ENCODE results near the gene APOC1. TPM values are rescaled to one million over a fixed set of nuclear protein-coding genes. Genes with fewer than 3 reads are reported as not detected.
"Not testable (repeated sequence)": the region's sequence is repeated elsewhere in the genome, so short reads cannot be mapped to it uniquely, and the experiment has no call there.

APOC1 gene
- total RNA-seq, 1 donor from 2014 or later, result 0.79 TPM

GRCh38 chr19:44879309-44880065 is 34.9 kb upstream of the APOC1 start:
- no peak for TF ChIP-seq CTCF (IDR thresholded peaks at IDR 0.05; ENCODE audit: insufficient read depth, low read length, severe bottlenecking)
- H3K4me3 ChIP-seq (ENCODE audit: low read depth, low read length), result no peak overlapping the region
- no peaks in the 10 kb centered on the region for H3K27me3 ChIP-seq (ENCODE audit: control insufficient read depth, insufficient read depth, low read length)
- DNase-seq (ENCODE audit: low read depth) (no peak), FAIRE-seq (no peak)
- peaks cover 6% of the 10 kb centered on the region for H3K36me3 ChIP-seq (ENCODE audit: control insufficient read depth, insufficient read depth, low read length)

GRCh38 chr19:44882063-44882462 is 32.3 kb upstream of the APOC1 start:
- Histone ChIP-seq H3K27me3 (ENCODE audit: control insufficient read depth, insufficient read depth, low read length) (no peaks in the 10 kb centered on the region), H3K4me3 (ENCODE audit: low read depth, low read length) (no peak overlapping the region), H3K36me3 (ENCODE audit: control insufficient read depth, insufficient read depth, low read length) (peaks cover 3% of the 10 kb centered on the region)
- DNase-seq (ENCODE audit: low read depth), result no peak
- FAIRE-seq, result no peak
- TF ChIP-seq CTCF (IDR thresholded peaks at IDR 0.05; ENCODE audit: insufficient read depth, low read length, severe bottlenecking), result no peak

- DNase-seq (ENCODE audit: low read depth); H3K36me3 ChIP-seq (ENCODE audit: control insufficient read depth, insufficient read depth, low read length); H3K27me3 ChIP-seq (ENCODE audit: control insufficient read depth, insufficient read depth, low read length); FAIRE-seq; H3K4me3 ChIP-seq (ENCODE audit: low read depth, low read length): not testable (repeated sequence)
Measured at GRCh38 chr19:44882619-44883397, 31.6 kb upstream of the APOC1 start.

GRCh38 chr19:44883922-44884321 is 30.5 kb upstream of the APOC1 start:
- no peak for FAIRE-seq
- peaks cover 3% of the 10 kb centered on the region for H3K36me3 ChIP-seq (ENCODE audit: control insufficient read depth, insufficient read depth, low read length)
- no peaks in the 10 kb centered on the region for H3K27me3 ChIP-seq (ENCODE audit: control insufficient read depth, insufficient read depth, low read length)
- H3K4me3 ChIP-seq (ENCODE audit: low read depth, low read length), result no peak overlapping the region
- TF ChIP-seq CTCF (IDR thresholded peaks at IDR 0.05; ENCODE audit: insufficient read depth, low read length, severe bottlenecking), result no peak
- DNase-seq (ENCODE audit: low read depth), result no peak

GRCh38 chr19:44884566-44884965 is 29.8 kb upstream of the APOC1 start:
- no peak for TF ChIP-seq CTCF (IDR thresholded peaks at IDR 0.05; ENCODE audit: insufficient read depth, low read length, severe bottlenecking)
- DNase-seq (ENCODE audit: low read depth) (no peak), FAIRE-seq (no peak)
- Histone ChIP-seq H3K36me3 (ENCODE audit: control insufficient read depth, insufficient read depth, low read length) (peaks cover 3% of the 10 kb centered on the region), H3K27me3 (ENCODE audit: control insufficient read depth, insufficient read depth, low read length) (no peaks in the 10 kb centered on the region), H3K4me3 (ENCODE audit: low read depth, low read length) (no peak overlapping the region)

GRCh38 chr19:44886141-44886540 is 28.3 kb upstream of the APOC1 start:
- no peak for TF ChIP-seq CTCF (IDR thresholded peaks at IDR 0.05; ENCODE audit: insufficient read depth, low read length, severe bottlenecking)
- DNase-seq (ENCODE audit: low read depth) (no peak), FAIRE-seq (no peak)
- Histone ChIP-seq H3K27me3 (ENCODE audit: control insufficient read depth, insufficient read depth, low read length) (no peaks in the 10 kb centered on the region), H3K36me3 (ENCODE audit: control insufficient read depth, insufficient read depth, low read length) (peaks cover 3% of the 10 kb centered on the region), H3K4me3 (ENCODE audit: low read depth, low read length) (no peak overlapping the region)

Measured in bronchial epithelial cell (primary cell).